Activated T-cell treated with anti-CD3 and anti-CD28 coated beads, Interleukin-2, amount 50 U/mL, for 24 hours (primary cell): ENCODE results near the gene PTPRN.
A peak's percentile ranks its signal among the peaks of the same experiment; 100 is the strongest.

Source experiments
- DNase-seq: peaks from one replicate; pipeline ENCODE4 v3.0.0-alpha.2; 2020
- H3K27ac Mint-ChIP-seq: 2 replicates; pipeline ENCODE4 v1.8.0; 2020; ENCODE audit warnings: mild to moderate bottlenecking, mixed read lengths
- H3K27me3 Mint-ChIP-seq: 2 replicates; pipeline ENCODE4 v1.8.0; 2020; ENCODE audit warnings: mixed read lengths
- H3K36me3 Mint-ChIP-seq: 2 replicates; pipeline ENCODE4 v1.8.0; 2020; ENCODE audit warnings: low read depth, mixed read lengths
- H3K4me1 Mint-ChIP-seq: 2 replicates; pipeline ENCODE4 v1.8.0; 2020; ENCODE audit warnings: low read depth, mixed read lengths
- H3K4me3 Mint-ChIP-seq: 2 replicates; pipeline ENCODE4 v1.8.0; 2020; ENCODE audit warnings: mild to moderate bottlenecking, moderate library complexity, mixed read lengths
- H3K9me3 Mint-ChIP-seq: 2 replicates; pipeline ENCODE4 v1.8.0; 2020; ENCODE audit warnings: mixed read lengths

PTPRN gene

DNA sequence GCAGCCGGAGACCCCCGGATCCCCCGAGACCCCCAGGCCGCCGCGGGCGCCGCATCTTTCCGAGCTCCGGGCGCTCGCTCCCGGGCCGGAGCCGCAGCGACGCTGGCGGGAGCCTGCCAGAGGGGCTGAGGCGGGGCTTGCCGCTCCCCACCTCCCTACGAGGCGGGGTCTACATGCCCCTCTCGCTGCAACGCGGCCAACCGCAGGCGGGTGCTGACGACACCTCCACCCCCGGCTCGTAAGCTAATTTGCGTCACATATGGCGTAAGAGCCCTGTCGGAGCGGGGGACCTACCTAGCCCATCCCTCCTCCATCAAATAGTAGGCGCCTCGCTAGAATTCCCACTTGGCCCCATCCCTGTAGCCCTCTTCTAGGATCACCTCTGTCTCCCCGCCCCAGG lies at the start of gene PTPRN:
Gene PTPRN, minus strand, starts transcription at position 124 of the 400 bp plus-strand sequence. Its CDS starts 69 bp downstream, at position 55.
- H3K9me3 Mint-ChIP-seq, result no peaks in the 10 kb centered on the region
- no peak within 1 kb of the TSS for H3K4me3 Mint-ChIP-seq
- peaks cover 7% of the 10 kb centered on the region for H3K4me1 Mint-ChIP-seq
- H3K27ac Mint-ChIP-seq, result no peak within 1 kb of the TSS
- no peaks in the 10 kb centered on the region for H3K36me3 Mint-ChIP-seq
- H3K27me3 Mint-ChIP-seq, result peaks cover 73% of the 10 kb centered on the region
- DNase-seq, result no peak

DNA sequence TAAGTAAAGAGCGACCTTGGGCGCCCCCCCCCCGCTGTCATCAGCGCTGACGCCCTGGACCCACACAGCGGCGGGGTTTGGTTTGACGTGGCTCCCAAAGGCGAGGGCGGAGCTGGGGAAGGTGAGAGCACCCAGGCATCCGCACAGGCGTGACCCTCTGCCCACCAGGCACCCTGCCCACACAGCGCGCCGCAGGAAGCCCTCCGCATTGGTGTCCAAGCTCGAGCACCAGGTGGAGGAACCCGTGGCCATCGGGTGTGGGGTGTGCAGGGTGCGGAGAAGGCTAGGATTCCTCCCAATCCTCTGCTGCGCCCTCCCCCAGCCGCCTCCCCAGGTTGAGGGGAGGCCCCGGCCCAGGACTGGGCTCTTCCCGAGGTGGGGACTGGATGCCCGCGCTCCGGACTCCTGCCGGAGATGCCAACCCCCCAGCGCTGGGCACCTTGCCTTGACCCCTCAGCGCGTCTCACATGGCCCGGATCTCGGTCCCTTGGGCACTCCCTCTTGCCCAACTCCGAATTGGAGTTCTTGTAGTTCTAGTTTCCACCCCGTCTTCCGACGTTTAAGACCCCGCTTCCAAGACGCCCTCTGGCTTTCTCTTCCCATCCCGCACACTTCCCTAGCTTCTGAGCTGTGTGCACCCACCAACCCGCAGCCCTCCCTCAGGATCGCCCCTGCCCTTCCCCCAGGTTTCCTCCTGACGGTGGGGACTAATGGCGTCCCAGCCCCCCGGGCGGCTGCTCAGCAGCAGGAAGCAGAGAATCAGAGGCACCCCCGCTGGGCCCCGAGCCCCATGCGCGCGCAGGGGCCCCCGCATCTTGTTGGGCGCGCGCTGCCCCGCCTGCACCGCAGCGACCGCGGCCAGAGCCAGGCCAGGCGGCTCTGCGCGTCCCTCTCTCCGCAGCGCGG lies 49.2 kb upstream of the PTPRN start:
- no peak overlapping the region for H3K27ac Mint-ChIP-seq
- H3K4me3 Mint-ChIP-seq, result peak overlapping the region; percentile 28
- peaks cover 8% of the 10 kb centered on the region for H3K4me1 Mint-ChIP-seq
- DNase-seq, result no peak
- peaks cover 64% of the 10 kb centered on the region for H3K27me3 Mint-ChIP-seq
- H3K9me3 Mint-ChIP-seq, result no peaks in the 10 kb centered on the region
- H3K36me3 Mint-ChIP-seq, result no peaks in the 10 kb centered on the region

- H3K27me3 Mint-ChIP-seq, result peaks cover 64% of the 10 kb centered on the region
These were observed 47.6 kb upstream of the PTPRN start for GRCh38 chr2:219356834-219357233.

GRCh38 chr2:219354582-219354981 lies 45.4 kb upstream of the PTPRN start:
- H3K4me3 Mint-ChIP-seq, result no peak overlapping the region
- DNase-seq, result no peak
- H3K27ac Mint-ChIP-seq, result no peak overlapping the region
- H3K27me3 Mint-ChIP-seq, result peaks cover 64% of the 10 kb centered on the region
- no peaks in the 10 kb centered on the region for H3K36me3 Mint-ChIP-seq
- no peaks in the 10 kb centered on the region for H3K9me3 Mint-ChIP-seq
- H3K4me1 Mint-ChIP-seq, result peaks cover 2% of the 10 kb centered on the region

More at GRCh38 chr2:219356834-219357233, 47.6 kb upstream of the PTPRN start:
- DNase-seq, result no peak
- Mint-ChIP-seq H3K9me3 (no peaks in the 10 kb centered on the region), H3K4me1 (peaks cover 2% of the 10 kb centered on the region), H3K4me3 (no peak overlapping the region), H3K27ac (no peak overlapping the region), H3K36me3 (no peaks in the 10 kb centered on the region)

GRCh38 chr2:219353129-219353528 lies 43.9 kb upstream of the PTPRN start:
- Mint-ChIP-seq H3K36me3 (no peaks in the 10 kb centered on the region), H3K9me3 (no peaks in the 10 kb centered on the region), H3K4me1 (no peaks in the 10 kb centered on the region), H3K4me3 (no peak overlapping the region), H3K27ac (no peak overlapping the region), H3K27me3 (peaks cover 64% of the 10 kb centered on the region)
- no peak for DNase-seq

DNA sequence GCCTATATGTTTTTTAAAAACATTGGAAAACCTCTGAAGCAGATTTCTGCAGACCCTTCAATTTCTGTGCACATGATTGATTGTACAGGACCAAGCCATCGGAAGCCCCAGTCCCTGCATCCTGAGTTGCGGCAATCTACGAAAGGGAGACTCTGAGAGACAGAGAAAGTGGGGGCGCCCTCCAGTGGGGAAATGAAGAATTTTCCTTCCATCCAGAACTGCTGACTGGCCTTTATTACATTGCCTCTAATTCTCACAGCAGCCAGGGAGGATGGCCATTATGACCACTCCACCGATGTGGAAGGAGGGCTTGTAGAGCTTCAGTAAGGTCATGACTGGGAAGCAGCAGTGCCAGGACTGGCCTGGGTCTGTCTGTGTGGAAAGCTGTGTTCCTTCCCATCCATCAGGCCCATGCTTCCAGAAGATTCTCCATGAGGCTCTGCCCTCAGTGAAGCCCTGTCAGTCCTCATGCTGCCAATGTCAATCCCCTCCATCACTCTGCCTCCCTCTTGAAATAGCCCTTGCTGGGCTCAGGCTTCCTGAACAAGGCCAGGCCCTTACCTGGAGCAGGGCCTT lies 43.3 kb upstream of the PTPRN start:
- Mint-ChIP-seq H3K27ac (no peak overlapping the region), H3K4me3 (no peak overlapping the region), H3K9me3 (no peaks in the 10 kb centered on the region), H3K36me3 (no peaks in the 10 kb centered on the region), H3K27me3 (peaks cover 61% of the 10 kb centered on the region), H3K4me1 (no peaks in the 10 kb centered on the region)
- DNase-seq, result peak; percentile 69

DNA sequence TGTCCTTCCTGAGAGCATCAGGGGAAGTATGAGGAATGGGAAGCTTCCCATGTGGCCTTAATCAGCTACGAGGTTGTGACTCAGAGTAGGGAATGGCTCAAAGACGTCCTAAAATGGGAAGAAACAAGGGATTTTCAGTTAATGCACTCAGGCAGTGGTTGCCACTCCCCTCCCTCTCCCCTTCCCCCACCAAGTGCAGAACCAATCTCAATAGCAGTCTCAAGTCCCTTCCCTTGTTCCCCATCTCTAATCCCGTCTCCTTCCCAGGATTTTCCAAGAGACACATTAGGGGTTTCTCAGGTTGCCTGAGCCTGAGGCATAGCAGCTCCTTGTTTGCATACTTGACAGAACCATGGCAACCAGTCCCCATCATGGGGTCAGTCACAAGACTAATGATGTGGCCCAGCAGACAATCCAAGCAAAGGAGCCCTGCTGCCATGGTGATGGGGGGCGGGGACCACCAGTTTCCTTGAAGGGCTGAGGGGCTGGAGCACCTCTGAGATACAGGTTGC lies 41.6 kb upstream of the PTPRN start:
- no peak for DNase-seq
- no peaks in the 10 kb centered on the region for H3K4me1 Mint-ChIP-seq
- no peaks in the 10 kb centered on the region for H3K9me3 Mint-ChIP-seq
- peaks cover 44% of the 10 kb centered on the region for H3K27me3 Mint-ChIP-seq
- no peaks in the 10 kb centered on the region for H3K36me3 Mint-ChIP-seq
- H3K4me3 Mint-ChIP-seq, result no peak overlapping the region
- H3K27ac Mint-ChIP-seq, result no peak overlapping the region

DNA sequence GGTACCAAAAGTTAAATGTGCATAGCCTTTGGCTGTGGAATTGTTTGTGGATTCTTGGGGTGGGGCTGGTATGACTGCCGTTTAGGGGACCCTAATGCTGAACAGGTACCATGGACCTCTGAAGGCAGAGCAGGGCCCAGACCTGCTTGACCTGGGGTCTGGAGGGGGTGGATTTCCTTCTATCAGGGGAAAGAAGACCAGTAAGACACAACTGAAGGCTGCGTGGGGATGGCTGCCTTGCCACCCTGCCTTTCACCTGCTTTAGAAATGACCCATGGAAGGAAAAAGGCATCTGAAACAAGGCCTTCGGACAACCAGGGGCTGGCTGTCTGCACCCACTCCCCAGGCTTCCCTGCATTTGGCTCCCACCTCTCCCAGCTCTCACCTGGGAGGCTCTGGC lies 41.0 kb upstream of the PTPRN start:
- H3K27ac Mint-ChIP-seq, result no peak overlapping the region
- H3K9me3 Mint-ChIP-seq, result no peaks in the 10 kb centered on the region
- no peaks in the 10 kb centered on the region for H3K36me3 Mint-ChIP-seq
- peaks cover 43% of the 10 kb centered on the region for H3K27me3 Mint-ChIP-seq
- no peak for DNase-seq
- no peaks in the 10 kb centered on the region for H3K4me1 Mint-ChIP-seq
- H3K4me3 Mint-ChIP-seq, result no peak overlapping the region

- Mint-ChIP-seq H3K9me3 (no peaks in the 10 kb centered on the region), H3K4me3 (no peak overlapping the region), H3K27ac (no peak overlapping the region), H3K4me1 (no peaks in the 10 kb centered on the region), H3K27me3 (peaks cover 28% of the 10 kb centered on the region), H3K36me3 (no peaks in the 10 kb centered on the region)
- no peak for DNase-seq
These were observed 35.7 kb upstream of the PTPRN start for GRCh38 chr2:219344751-219345430.

DNA sequence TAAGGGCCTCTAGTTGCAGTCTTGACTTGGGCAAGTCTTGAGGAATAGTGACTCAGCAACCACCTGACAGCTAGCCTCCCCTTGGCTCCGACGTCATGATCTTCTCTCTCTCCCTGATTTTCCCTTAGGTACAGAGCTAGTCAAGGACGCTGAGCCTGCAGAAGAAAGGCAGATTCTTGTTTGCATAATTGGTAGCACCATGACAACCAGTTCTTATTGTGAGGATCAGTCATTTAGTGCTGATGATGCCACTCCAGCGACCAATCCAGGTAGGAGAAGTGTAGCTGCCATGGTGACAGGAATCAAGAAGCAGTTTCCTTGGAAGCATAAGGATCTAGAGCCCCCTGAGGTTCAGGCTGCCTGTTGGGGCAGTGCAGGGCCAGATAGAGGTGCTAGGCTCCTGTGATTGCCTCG lies 26.2 kb upstream of the PTPRN start:
- no peak for DNase-seq
- Mint-ChIP-seq H3K4me1 (peaks cover 2% of the 10 kb centered on the region), H3K27ac (no peak overlapping the region), H3K36me3 (no peaks in the 10 kb centered on the region), H3K9me3 (peaks cover 8% of the 10 kb centered on the region), H3K27me3 (peaks cover 76% of the 10 kb centered on the region), H3K4me3 (no peak overlapping the region)

DNA sequence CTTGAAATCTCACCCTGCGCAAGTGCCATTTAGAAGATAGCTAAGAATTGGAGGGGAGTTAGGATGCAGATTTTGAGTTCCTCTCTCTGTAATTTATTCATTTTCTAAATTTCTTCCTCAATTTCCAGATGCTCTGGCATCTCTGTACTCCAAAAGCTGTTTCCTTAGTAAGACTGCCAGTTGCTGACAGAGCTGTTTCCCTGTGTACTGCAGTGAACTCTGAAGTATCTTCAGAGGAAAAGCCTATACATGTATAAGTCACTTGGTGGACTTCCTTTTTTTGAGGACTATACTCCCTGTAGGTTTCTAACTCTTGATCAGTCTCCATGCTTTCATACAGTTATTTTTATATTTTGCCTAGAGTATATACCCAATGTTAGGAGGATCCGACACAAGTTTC lies 24.9 kb upstream of the PTPRN start:
- Mint-ChIP-seq H3K27me3 (peaks cover 74% of the 10 kb centered on the region), H3K4me1 (peaks cover 2% of the 10 kb centered on the region), H3K36me3 (no peaks in the 10 kb centered on the region), H3K27ac (no peak overlapping the region), H3K9me3 (peaks cover 8% of the 10 kb centered on the region), H3K4me3 (no peak overlapping the region)
- DNase-seq, result no peak

- no peak for DNase-seq
- Mint-ChIP-seq H3K27me3 (peaks cover 89% of the 10 kb centered on the region), H3K4me1 (peaks cover 2% of the 10 kb centered on the region), H3K9me3 (peaks cover 8% of the 10 kb centered on the region), H3K27ac (no peak within 1 kb of the TSS), H3K4me3 (no peak within 1 kb of the TSS), H3K36me3 (no peaks in the 10 kb centered on the region)
These were observed 23.3 kb upstream of the PTPRN start, which contains the start of gene RESP18 for GRCh38 chr2:219332542-219332941. RESP18 (minus strand) TSS chr2:219332744.

GRCh38 chr2:219331560-219332213 lies 22.5 kb upstream of the PTPRN start:
- H3K36me3 Mint-ChIP-seq, result no peaks in the 10 kb centered on the region
- H3K27me3 Mint-ChIP-seq, result peaks cover 89% of the 10 kb centered on the region
- no peak overlapping the region for H3K4me3 Mint-ChIP-seq

DNA sequence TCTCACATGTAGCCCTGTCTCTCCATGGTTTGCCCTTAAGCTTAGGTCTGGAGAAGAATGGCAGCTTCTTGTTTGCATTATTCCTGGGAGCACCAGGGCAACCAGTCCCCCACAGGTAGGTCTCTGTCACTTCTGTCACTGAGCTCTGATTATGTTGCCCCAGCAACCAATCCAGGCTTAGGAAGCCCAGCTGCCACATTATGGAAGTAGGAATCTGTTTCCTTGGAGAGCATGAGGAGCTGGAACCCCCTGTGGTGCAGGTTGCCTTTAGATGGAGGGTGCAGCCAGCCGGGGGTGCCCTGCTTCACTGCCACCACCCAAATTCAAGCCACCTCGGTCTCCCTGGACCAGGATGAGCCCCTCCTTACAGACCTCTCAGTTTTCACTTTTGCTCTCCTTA lies 18.5 kb upstream of the PTPRN start:
- H3K36me3 Mint-ChIP-seq, result no peaks in the 10 kb centered on the region
- peaks cover 68% of the 10 kb centered on the region for H3K27me3 Mint-ChIP-seq
- no peak overlapping the region for H3K27ac Mint-ChIP-seq
- peaks cover 2% of the 10 kb centered on the region for H3K4me1 Mint-ChIP-seq
- no peaks in the 10 kb centered on the region for H3K9me3 Mint-ChIP-seq
- no peak for DNase-seq
- no peak overlapping the region for H3K4me3 Mint-ChIP-seq

More at GRCh38 chr2:219331560-219332213, 22.5 kb upstream of the PTPRN start:
- Mint-ChIP-seq H3K9me3 (peaks cover 8% of the 10 kb centered on the region), H3K27ac (no peak overlapping the region), H3K4me1 (peaks cover 2% of the 10 kb centered on the region)
- no peak for DNase-seq
